Skin epidermis (tissue), 12 donors: ENCODE results near the gene BTF3.
"Not testable (repeated sequence)": the region's sequence is repeated elsewhere in the genome, so short reads cannot be mapped to it uniquely, and the experiment has no call there.

Source experiments
- H3K27ac ChIP-seq, 21 experiments: fragments of 200-600 bp; sonication (generic) in 11 of 21; one replicate each; pipeline ENCODE4 v1.5.0; 2020; ENCODE audit warnings: mild to moderate bottlenecking in 3 of 21, inconsistent platforms in 2 of 21, moderate library complexity in 2 of 21
- H3K4me3 ChIP-seq, 7 experiments: fragments of 200-600 bp; sonication (generic) in 2 of 7; one replicate each; pipeline ENCODE4 v1.5.0; 2020; ENCODE audit warnings: inconsistent platforms in 2 of 7, mild to moderate bottlenecking in 2 of 7, moderate library complexity in 1 of 7

Gene BTF3

DNA sequence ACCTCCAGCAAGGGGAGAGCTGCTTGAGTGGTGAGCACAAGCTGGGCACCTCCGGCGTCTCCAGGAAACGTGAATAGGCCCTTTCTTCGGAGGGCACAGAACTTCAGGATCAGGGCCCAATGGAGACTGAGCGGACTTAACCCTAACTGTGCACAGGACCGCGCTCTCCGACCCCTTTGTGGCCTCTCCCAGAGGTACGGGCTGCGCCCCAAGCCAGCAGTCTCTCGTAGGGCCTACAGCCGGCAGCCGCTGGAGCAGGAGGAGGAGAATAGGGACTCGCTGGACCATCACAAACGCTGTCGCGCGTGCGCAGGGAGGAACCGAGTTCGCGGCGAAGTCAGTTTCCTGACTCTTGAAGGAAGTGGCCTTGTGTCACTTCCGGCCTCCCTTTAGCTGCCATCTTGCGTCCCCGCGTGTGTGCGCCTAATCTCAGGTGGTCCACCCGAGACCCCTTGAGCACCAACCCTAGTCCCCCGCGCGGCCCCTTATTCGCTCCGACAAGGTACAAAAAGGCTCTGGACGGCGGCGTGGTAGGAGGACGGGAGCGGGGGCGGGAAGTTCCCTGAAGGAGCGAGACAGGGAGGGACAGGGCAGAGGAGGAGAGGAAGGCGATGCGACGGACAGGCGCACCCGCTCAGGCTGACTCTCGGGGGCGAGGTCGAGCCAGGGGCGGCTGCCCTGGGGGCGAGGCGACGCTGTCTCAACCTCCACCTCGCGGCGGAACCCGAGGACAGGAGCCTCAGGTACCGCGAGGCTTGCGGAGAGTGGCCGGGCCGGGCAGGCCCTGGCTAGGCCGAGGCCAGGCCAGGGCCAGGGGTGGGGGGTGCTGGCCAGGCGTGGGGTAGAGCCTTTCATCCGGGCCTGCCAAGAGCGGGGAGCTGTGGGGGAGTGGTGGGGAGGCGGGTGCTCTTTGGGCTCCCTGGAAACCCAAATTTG, at the start of gene BTF3:
Gene BTF3, plus strand, starts transcription at position 386 of the 936 bp plus-strand sequence. Its CDS starts 226 bp downstream, at position 612.
- H3K27ac ChIP-seq = peak within 1 kb of the TSS; percentile 88 to 100 (median 97)
- H3K4me3 ChIP-seq = peak within 1 kb of the TSS; percentile 74 to 100 (median 89)

DNA sequence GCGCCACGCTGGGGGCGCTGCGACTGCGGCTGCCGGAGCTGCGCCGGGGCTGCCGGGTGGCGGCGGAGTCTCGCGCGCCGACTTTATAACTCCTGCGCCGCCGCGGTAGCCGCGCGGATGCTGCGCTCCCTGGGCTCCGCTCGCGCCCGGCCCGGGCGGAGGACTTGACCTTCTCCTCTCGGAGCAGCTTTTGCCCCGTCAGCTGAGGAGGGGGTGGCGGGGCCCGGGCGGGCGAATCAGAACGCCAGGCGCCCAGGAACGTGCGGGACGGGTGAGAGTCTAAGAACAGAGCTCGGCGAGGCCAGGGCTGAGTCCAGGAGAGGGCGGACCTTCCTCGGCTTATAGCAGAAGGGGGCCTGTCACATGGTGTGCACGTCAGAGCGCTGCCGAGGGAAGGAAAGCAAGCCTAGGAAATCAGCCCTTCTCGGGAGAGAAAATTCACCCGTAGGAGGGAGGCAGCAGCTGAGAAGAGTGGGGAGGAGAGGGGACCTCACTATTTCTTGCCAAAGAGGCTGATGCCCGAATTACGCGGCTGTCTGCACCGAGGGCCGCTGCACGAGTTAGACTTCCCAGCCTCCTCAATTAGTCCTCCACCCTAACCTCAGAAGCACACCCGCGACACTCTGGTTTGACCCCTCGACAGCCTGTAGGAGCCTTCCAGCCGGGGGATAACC, 49.6 kb upstream of the BTF3 start, which contains the start of gene FOXD1:
Gene FOXD1, minus strand, starts transcription at position 315 of the 674 bp plus-strand sequence. CDS start 415 bp downstream, outside the sequence.
- Histone ChIP-seq H3K4me3 (peak within 1 kb of the TSS; percentile 30 to 48 (median 39)), H3K27ac (peak within 1 kb of the TSS in 6 of 21 experiments; percentile 38 to 58 (median 47))

DNA sequence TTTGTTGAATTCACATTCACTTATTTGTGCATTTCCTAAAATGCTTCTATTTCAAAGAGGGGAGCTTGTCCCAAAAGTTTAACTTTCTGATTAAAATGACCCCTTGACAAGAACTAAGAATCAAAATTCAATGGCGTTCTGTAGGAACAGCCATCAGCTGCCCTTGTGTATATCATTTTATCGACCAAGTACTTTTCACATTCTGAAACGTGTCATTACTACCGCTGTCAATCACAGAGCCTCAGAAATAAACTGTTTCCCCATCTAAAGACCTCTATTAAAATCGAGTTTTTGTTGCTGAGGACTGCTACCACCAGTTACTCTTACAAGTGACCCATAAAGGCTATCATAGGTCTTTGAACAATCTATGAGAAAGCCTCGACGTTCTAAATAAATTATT, 48.1 kb upstream of the BTF3 start:
- H3K4me3 ChIP-seq = no peak overlapping the region
- no peak overlapping the region for H3K27ac ChIP-seq

DNA sequence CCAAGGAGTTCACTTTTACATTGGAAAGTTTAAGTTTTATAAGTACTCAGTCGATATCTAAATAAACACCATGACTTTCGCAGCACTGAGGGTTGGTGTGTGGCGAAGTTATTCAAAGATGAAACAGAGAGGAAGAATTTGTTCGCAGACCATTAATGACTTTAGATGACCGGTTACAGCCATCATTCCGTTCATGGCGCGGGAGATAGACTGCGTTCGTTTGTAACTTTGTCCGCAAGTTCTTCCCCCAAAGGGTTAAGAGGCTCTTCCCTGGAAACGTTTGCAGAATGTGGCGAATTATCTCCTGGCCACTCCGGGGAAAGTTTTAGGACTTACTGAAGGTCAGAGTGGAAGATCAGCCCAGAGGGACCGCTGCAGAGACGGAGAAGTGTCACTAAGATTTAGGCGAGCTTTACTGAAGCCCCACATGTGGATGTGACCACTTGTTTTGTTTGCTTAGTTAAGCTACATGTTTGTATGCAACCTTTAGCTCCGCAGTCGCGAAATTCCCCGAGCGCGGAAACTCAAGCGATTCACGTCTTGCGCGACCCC, 47.5 kb upstream of the BTF3 start:
- Histone ChIP-seq H3K4me3 (peak overlapping the region in 3 of 7 experiments; percentile 16 to 23 (median 22)), H3K27ac (no peak overlapping the region)

DNA sequence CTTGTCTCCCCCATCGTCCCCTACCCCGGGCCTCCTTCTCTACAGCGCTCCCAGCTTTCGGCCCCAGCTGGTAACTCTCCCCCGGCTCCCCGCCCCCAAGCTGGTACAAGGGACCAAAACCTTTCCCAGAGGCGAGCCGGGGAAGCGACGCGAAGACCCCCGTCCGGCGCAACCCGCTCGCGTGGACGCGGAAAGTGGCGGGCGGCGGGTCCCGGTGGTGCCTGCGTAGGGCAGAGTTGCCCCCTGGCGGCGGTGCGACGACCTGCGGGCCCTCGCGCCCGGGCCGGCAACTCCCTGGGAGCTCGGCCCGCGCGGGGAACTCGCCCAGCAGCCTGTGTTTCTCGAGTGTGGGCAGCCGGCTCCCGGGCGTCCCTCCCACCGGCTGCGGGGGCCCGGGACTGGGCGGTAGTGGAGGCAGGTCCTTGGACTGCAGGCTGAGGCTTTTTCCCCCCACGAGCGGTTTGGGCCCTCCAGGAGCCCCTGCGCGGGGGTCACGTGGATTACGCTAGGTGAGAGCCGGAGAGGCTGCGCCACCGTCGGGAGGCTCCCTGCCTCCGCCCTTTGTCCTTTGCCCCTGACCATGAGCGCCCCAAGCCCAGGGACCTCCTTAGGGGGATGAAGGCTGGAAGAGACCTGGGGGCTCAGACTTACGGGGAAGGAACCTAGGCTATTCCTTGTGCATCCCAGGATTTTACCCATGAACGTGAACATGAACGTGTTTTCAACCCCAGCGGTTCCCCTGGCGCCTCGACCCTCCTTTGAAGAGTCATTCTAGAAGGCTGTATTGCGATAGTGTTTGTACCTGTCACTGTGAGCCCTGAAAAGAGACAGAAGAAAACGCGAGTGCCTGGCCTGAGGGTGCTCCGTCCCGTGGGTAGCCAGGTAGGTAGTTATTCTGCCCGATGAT, 46.8 kb upstream of the BTF3 start:
- Histone ChIP-seq H3K27ac (no peak overlapping the region), H3K4me3 (peak overlapping the region in 3 of 7 experiments; percentile 16 to 23 (median 22))

DNA sequence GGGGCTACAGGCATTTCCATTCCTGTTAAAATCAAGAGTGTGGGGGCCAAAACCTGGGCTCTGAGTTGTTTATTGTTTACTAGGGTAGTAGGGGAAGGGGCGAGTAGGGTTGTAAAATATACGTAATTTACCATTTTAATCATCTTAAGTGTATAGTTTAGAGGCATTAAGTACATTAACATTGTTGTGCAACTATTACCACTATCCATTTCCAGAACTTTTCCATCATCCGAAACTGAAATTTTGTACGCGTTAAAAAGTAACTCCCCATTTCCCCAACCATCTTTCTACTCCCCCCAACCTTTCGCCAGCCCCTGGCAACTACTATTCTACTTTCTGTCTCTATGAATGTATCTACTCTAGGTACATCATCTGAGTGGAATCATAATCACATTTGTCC, 46.0 kb upstream of the BTF3 start:
- Histone ChIP-seq H3K27ac (no peak overlapping the region), H3K4me3 (no peak overlapping the region)

DNA sequence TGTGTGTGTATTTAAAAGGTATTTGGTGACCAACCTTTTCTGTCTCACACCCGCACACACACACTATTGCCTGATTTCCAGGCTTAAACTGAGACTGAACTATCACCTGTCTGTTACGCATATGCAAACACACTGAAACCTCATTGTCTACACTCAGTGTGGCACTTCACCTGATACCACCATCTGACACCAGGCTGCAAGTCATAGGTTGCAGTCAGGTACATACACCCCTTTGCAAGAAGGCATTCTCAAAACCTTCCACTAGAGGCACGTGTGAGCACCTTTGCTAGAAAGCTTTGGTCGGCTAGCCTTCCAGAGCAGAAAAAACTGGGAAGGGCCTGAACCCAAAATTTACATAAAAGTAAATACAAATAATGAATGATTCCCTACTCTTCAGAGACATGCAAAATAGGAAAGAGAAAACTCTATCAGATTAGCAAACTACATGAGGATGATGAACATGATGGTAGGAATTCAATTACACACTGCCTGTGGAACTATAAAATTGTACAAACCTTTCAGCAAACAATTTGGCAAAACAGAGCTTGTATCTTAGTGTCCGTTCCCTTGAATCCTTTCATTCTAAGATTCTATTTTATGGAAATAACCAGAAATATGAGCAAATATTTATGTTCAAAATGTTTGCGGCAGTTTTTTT, 43.7 kb upstream of the BTF3 start:
- Histone ChIP-seq H3K4me3 (no peak overlapping the region), H3K27ac (no peak overlapping the region)

DNA sequence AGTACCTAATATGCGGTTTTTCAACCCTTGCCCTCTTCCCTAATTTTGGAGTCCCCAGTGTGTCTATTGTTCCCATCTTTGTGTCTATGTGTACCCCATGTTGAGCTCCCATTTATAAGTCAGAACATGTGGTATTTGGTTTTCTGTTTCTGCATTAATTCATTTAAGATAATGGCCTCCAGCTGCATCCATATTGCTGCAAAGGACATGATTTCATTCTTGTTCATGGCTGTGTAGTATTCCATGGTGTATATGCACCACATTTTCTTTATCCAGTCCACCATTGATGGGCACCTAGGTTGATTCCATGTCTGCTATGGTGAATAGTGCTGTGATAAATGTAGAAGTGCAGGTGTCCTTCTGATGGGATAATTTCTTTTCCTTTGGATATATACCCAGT, 41.8 kb upstream of the BTF3 start:
- not testable (repeated sequence) for H3K27ac ChIP-seq, H3K4me3 ChIP-seq

DNA sequence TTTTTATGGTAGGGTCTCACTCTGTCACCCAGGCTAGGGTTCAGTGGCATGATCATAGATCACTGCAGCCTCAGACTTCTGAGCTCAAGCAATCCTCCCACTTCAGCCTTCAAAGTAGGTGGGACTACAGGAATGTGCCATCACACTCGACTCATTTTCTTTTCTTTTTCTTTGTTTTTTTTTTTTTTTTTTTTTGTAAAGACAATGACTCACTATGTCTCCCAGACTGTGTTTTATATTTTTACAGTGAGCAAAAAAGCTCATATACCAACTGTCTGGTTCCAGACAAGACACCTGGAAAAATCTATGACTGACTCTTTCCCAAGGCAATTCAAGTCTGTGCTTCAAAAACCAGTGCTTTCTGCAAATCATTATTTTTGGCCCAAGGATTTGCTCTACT, 38.9 kb upstream of the BTF3 start:
- Histone ChIP-seq H3K27ac (no peak overlapping the region), H3K4me3 (no peak overlapping the region)

DNA sequence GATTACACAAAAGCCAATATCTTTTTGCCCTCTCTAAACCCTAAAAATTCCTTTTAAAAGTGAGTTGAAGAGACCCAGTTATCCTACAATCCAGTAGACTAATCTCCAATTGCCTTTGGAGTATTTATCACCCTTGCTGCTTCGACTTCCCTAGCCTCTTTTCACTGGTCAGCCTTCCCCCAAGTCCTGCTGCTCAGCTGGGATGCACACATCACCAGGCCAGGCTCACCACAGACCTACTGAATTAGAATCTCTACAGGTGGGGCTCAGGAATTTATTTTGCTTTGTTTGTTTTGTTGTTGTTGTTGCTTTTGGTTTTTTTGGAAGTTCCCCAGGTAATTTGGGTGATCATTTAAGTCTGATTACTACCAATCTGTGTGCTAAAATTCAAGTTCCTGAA, 38.1 kb upstream of the BTF3 start:
- no peak overlapping the region for H3K27ac ChIP-seq
- H3K4me3 ChIP-seq = no peak overlapping the region

DNA sequence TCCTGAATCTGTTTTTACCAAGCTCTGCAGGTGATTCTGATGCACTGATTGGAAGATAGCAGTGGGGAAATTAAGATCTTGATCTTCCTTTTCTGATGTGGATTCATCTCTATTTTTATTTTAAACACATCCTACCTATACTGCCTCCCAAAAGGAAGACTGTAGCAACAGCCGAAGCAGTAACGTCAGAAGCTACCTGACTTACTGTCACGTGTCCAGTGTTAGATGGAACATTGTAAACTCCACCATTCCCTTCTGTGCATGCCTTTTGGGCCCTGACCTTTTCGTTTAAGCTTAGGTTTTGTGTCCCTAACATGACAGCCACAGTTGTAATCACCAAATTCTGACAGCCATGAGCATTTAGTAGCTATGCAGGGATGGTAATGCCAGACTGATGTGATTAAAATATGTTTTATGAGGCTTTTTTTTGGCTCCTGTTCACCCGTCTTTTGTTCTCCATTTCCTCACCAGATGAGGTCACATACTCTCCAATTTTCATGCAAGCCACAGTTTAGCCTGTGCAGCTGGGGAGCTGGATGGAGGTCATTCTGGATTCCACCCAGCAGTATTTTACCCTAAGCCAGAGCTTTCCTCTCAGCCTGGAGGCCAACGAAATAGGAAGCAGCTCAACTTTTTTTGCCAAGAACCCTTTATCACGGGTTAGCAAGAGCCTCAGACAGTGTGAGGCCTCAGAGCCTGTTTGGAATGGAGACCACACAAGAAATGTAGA, 34.1 kb upstream of the BTF3 start:
- H3K4me3 ChIP-seq = no peak overlapping the region
- no peak overlapping the region for H3K27ac ChIP-seq

DNA sequence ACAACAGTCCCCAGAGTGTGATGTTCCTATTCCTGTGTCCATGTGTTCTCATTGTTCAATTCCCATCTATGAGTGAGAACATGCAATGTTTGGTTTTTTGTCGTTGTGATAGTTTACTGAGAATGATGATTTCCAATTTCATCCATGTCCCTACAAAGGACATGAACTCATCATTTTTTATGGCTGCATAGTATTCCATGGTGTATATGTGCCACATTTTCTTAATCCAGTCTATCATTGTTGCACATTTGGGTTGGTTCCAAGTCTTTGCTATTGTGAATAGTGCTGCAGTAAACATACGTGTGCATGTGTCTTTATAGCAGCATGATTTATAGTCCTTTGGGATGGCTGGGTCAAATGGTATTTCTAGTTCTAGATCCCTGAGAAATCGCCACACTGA, 29.6 kb upstream of the BTF3 start:
- not testable (repeated sequence) for H3K4me3 ChIP-seq, H3K27ac ChIP-seq

DNA sequence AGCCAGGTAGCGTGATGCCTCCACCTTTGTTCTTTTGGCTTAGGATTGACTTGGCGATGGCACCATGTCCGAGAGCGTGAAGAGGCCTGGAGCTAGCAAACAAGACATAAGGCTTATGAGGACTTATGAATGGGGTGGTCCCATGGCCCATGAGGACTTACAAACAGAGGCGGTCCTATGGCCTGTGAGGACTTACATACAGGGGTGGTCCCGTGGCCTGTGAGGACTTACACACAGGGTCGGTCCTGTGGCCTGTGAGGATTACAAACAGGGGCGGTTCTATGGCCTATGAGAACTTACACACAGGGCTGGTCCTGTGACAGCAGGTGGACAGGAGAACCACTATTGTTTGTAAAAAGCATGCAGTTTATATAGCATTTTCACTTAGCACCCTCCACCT, 28.4 kb upstream of the BTF3 start:
- H3K4me3 ChIP-seq = no peak overlapping the region
- H3K27ac ChIP-seq = no peak overlapping the region

DNA sequence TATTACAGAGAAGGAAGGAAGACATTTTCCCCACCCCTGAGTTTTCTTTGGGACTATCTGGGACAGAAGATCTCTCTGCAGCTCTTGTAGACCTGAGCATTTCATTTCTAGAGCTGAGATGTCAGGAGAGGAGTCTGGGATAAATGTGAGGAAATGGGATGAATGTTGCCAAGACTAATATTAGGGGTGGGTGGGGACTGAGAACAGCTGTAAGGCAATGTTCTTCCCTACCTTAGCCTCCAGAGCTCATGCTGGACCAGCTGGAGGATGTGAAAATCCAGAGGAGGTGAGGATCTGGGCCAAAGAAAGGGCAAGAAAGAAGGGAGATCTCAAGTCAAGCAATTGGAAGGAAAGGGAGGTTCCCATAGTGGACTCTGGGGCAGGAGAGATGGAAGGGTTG, 26.6 kb upstream of the BTF3 start:
- Histone ChIP-seq H3K27ac (no peak overlapping the region), H3K4me3 (no peak overlapping the region)

DNA sequence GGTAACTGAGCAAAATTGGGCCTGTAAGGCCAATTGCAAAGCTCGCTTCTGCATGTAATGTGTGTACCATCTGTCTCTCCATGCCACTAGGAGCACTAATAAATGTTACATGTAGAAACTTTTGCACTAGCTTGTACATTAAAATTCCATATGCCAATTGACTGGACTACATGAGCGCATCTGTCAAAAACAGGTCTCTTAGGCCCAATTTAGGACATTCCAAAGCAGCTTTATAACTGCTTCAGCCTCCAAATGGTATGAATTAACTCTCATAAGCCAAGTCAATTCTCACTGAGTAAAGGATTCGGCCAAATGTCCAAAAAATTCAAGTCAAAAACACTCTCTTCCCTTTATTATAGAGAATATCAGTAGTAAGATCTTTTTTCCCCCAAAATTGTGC, 26.1 kb upstream of the BTF3 start:
- Histone ChIP-seq H3K4me3 (no peak overlapping the region), H3K27ac (no peak overlapping the region)

DNA sequence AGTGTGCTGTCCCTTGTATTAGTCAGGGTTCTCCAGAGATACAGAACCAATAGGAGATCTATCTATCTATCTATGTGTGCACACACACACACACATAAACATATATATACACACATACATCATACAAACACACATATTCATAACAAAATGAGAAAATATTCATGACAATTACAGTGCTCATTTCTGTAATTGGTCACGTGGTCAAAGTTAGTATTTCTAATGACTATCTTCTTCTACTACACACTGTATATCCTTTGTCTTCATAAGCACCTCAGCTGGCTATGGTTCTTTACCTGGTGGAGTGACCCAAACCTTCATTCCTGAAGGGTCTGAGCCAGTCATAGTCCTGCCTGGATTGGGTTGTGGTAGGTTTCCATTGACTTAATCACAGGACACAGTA, 17.7 kb upstream of the BTF3 start:
- H3K27ac ChIP-seq = no peak overlapping the region
- no peak overlapping the region for H3K4me3 ChIP-seq

DNA sequence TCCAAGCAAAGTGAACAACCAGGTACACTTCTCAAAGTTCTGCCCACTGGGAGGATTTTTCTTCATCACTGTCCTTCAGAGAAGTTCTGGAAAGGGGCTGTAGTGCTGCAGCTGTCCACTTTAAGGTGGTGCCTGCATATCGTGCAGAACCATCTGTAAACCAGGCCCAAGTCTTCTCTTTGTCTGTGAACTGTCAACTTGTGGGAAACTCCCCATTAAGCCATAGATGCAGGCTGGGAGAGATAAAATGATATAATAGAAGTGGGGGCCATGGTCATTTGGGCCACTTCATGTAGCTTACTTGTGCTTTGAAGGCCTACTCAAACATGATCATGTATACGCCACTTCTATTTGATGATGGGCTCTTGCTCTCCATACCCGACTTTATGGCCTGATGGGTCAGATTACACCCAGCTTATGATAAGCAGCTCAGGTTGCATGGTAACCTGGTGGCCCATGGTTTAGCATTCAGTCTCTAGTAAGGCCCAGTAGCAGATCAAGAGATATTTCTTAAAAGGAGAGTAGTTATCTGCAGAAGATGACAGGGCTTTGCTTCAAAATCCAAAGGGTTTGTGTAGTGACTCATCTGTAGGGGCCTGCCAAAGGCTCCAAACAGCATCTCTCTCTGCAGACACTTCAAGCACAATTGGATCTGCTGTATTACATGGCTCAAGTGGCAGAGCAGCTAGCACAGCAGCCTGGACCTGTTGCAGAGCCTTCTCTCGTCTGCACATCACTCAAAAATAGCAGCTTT, 15.7 kb upstream of the BTF3 start:
- H3K4me3 ChIP-seq = no peak overlapping the region
- H3K27ac ChIP-seq = no peak overlapping the region

DNA sequence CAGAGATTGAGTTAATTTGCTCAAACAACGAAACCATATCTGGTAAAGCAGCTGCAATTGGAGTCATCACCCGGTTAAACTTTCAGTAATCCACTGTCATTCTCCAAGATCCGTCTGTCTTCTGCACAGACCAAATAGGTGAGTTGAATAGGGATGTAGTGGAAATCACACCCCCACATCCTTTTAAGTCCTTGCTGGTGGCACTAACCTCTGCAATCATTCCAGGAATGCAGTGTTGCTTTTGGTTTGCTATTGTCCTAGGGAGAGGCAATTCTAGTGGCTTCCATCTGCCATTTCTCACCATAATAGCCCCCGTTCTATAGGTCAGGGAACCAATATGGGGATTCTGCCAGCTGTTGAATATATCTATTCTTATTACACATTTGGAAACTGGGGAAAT, 14.6 kb upstream of the BTF3 start:
- Histone ChIP-seq H3K27ac (no peak overlapping the region), H3K4me3 (no peak overlapping the region)
